Peyer's patch (tissue), 4 donors: Measurements from ENCODE around the gene TGFBR2. TPM values are rescaled to one million over a fixed set of nuclear protein-coding genes. Genes with fewer than 3 reads are reported as not detected.

Experiments
- DNase-seq, 3 donors: peaks; one replicate each; pipeline ENCODE4 v3.0.0-alpha.2; 2017 to 2019
- H3K27ac ChIP-seq, 4 donors: fragments of 200-600 bp; sonication (generic); one replicate each; pipeline ENCODE4 v1.5.1; 2016 to 2019
- H3K27me3 ChIP-seq, 2 donors: fragments of 200-600 bp; sonication (generic); one replicate each; pipeline ENCODE4 v1.5.1; 2019
- H3K36me3 ChIP-seq, 3 donors: fragments of 200-600 bp; sonication (generic); one replicate each; pipeline ENCODE4 v1.5.1; 2016 to 2019
- H3K4me1 ChIP-seq, 4 donors: fragments of 200-600 bp; sonication (generic); one replicate each; pipeline ENCODE4 v1.5.1; 2016 to 2019
- H3K4me3 ChIP-seq, 4 donors: fragments of 200-600 bp; sonication (generic); 1 replicate in 3 of 4; 2 replicates in 1 of 4; pipeline ENCODE4 v1.5.1; 2016 to 2019; ENCODE audit warnings: mild to moderate bottlenecking in 1 of 4
- H3K9me3 ChIP-seq, 4 donors: fragments of 200-600 bp; sonication (generic); one replicate each; pipeline ENCODE4 v1.5.1; 2016 to 2019; ENCODE audit warnings: mild to moderate bottlenecking in 1 of 4
- POLR2A ChIP-seq, 2 donors: fragments of 450-650 bp; IDR thresholded peaks; one replicate each; pipeline ENCODE4 v1.5.1; 2017; ENCODE audit warnings: antibody characterized with exemption in 2 of 2, mild to moderate bottlenecking in 2 of 2, moderate library complexity in 2 of 2
- total RNA-seq, 4 donors: library from RNA; depleted of rRNA; stranded (reverse); fragments of >200 nt; gene quantifications; one replicate each; pipeline ENCODE4 v1.1.0, GENCODE V29; 2016
- TF ChIP-seq, protein P1 (sequence below), 6 experiments: fragments of 450-650 bp in 4 of 6; fragments of 200-600 bp in 2 of 6; sonication (generic) in 1 of 6; IDR thresholded peaks; one replicate each; pipeline ENCODE4 v1.5.1; 2017 to 2019; ENCODE audit warnings: antibody characterized with exemption in 6 of 6, mild to moderate bottlenecking in 3 of 6, moderate library complexity in 1 of 6

The TGFBR2 gene
- total RNA-seq, 4 donors from 2014 or later, result 51.8 to 127 (median 105) TPM

DNA sequence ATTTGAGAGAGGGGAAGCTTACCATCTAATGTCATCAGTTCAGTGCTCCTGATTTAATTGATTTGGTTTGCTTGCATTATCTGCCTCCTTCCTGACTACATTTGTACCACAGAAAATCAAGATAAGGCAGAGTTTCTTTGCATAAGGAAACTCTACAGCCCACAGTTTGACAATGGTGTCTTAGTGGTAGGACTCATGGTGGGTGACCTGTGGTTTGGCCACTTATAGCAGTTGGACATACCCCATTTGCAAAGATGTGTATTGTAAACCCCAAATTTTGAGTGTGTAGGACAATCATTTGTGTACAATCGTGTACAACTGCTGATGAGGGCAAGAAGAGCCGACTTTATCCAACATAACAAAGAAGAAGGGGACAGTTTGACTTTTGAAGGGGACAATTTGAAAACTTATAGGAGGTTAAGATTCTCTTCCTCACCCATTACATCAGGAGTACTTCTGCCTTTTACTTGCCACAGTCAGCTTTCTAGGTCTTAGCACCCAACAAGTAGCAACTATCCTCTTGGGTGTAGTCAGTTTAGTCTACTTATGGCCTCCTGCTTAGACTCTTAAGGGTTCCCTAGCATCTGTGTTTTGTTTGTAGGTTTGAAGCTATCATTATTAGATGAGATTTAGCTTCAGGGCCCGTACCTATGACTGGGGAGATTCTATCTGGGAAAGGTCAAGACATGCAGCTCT is 6.2 kb downstream of the TGFBR2 start:
- Histone ChIP-seq H3K9me3 (no peaks in the 10 kb centered on the region), H3K27ac (peak overlapping the region; percentile 11 to 100 (median 35)), H3K4me3 (peak overlapping the region in 2 of 4 donors; percentile 14 to 18), H3K27me3 (no peaks in the 10 kb centered on the region), H3K36me3 (no peaks in the 10 kb centered on the region), H3K4me1 (peaks cover 0 to 42% (median 20%) of the 10 kb centered on the region in 4 donors)
- TF ChIP-seq, protein P1, sequence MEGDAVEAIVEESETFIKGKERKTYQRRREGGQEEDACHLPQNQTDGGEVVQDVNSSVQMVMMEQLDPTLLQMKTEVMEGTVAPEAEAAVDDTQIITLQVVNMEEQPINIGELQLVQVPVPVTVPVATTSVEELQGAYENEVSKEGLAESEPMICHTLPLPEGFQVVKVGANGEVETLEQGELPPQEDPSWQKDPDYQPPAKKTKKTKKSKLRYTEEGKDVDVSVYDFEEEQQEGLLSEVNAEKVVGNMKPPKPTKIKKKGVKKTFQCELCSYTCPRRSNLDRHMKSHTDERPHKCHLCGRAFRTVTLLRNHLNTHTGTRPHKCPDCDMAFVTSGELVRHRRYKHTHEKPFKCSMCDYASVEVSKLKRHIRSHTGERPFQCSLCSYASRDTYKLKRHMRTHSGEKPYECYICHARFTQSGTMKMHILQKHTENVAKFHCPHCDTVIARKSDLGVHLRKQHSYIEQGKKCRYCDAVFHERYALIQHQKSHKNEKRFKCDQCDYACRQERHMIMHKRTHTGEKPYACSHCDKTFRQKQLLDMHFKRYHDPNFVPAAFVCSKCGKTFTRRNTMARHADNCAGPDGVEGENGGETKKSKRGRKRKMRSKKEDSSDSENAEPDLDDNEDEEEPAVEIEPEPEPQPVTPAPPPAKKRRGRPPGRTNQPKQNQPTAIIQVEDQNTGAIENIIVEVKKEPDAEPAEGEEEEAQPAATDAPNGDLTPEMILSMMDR (IDR thresholded peaks at IDR 0.05), result no peak
- TF ChIP-seq POLR2A (IDR thresholded peaks at IDR 0.05), result no peak
- DNase-seq, result no peak

GRCh38 chr3:30613133-30613825 is 6.9 kb downstream of the TGFBR2 start:
- peak overlapping the region; percentile 8 to 55 (median 31) for H3K27ac ChIP-seq
- no peak overlapping the region for H3K4me3 ChIP-seq
- H3K36me3 ChIP-seq, result no peaks in the 10 kb centered on the region
- no peaks in the 10 kb centered on the region for H3K9me3 ChIP-seq
- TF ChIP-seq, protein P1 (IDR thresholded peaks at IDR 0.05), result no peak
- TF ChIP-seq POLR2A (IDR thresholded peaks at IDR 0.05), result no peak
- no peak for DNase-seq
- peaks cover 0 to 49% (median 21%) of the 10 kb centered on the region in 4 donors for H3K4me1 ChIP-seq
- H3K27me3 ChIP-seq, result no peaks in the 10 kb centered on the region

- H3K4me3 ChIP-seq, result no peak overlapping the region
- H3K4me1 ChIP-seq, result peaks cover 0 to 59% (median 27%) of the 10 kb centered on the region in 4 donors
- H3K27ac ChIP-seq, result peak overlapping the region in 2 of 4 donors; percentile 13 to 43
Measured at GRCh38 chr3:30614373-30614772, 8.0 kb downstream of the TGFBR2 start.

GRCh38 chr3:30614943-30615342 is 8.5 kb downstream of the TGFBR2 start:
- Histone ChIP-seq H3K27ac (peak overlapping the region in 2 of 4 donors; percentile 8 to 43), H3K4me1 (peaks cover 0 to 59% (median 31%) of the 10 kb centered on the region in 4 donors), H3K36me3 (no peaks in the 10 kb centered on the region), H3K27me3 (no peaks in the 10 kb centered on the region), H3K4me3 (no peak overlapping the region), H3K9me3 (no peaks in the 10 kb centered on the region)
- no peak for TF ChIP-seq POLR2A (IDR thresholded peaks at IDR 0.05)
- TF ChIP-seq, protein P1 (IDR thresholded peaks at IDR 0.05), result no peak
- no peak for DNase-seq

More at GRCh38 chr3:30614373-30614772, 8.0 kb downstream of the TGFBR2 start:
- DNase-seq, result no peak
- Histone ChIP-seq H3K9me3 (no peaks in the 10 kb centered on the region), H3K36me3 (no peaks in the 10 kb centered on the region), H3K27me3 (no peaks in the 10 kb centered on the region)
- no peak for TF ChIP-seq POLR2A (IDR thresholded peaks at IDR 0.05)
- TF ChIP-seq, protein P1 (IDR thresholded peaks at IDR 0.05), result no peak

- no peaks in the 10 kb centered on the region for H3K9me3 ChIP-seq
- H3K27ac ChIP-seq, result peak overlapping the region; percentile 1 to 69 (median 8)
- H3K36me3 ChIP-seq, result no peaks in the 10 kb centered on the region
- H3K27me3 ChIP-seq, result no peaks in the 10 kb centered on the region
- no peak for TF ChIP-seq POLR2A (IDR thresholded peaks at IDR 0.05)
- TF ChIP-seq, protein P1 (IDR thresholded peaks at IDR 0.05), result no peak
- no peak for DNase-seq
- H3K4me1 ChIP-seq, result peaks cover 0 to 57% (median 31%) of the 10 kb centered on the region in 4 donors
- no peak overlapping the region for H3K4me3 ChIP-seq
Measured at GRCh38 chr3:30615615-30616346, 9.4 kb downstream of the TGFBR2 start.
